ENCODE data around the gene IGFLR1.

GRCh38 chr19:35766571-35767104 is 24.4 kb upstream of the IGFLR1 start:
- TF ChIP-seq POLR2AphosphoS5 (IDR thresholded peaks at IDR 0.05) (no peak), CTCF (IDR thresholded peaks at IDR 0.05; ENCODE audit: poor library complexity, severe bottlenecking) (no peak), EZH2 (IDR thresholded peaks at IDR 0.05; ENCODE audit: borderline replicate concordance, insufficient read depth, low read length, poor library complexity, severe bottlenecking) (no peak), REST (IDR thresholded peaks at IDR 0.05; ENCODE audit: borderline replicate concordance) (no peak), RAD21 (conservative IDR thresholded peaks at IDR 0.05) (no peak), EP300 (conservative IDR thresholded peaks at IDR 0.05; ENCODE audit: poor library complexity, severe bottlenecking) (no peak), SMC3 (conservative IDR thresholded peaks at IDR 0.05; ENCODE audit: poor library complexity) (no peak)
